D721Med (cell line): Measurements from ENCODE around the gene ARMC10.

ENCODE experiments used
- DNase-seq: peaks from one replicate; pipeline ENCODE4 v3.0.0; 2011; ENCODE audit warnings: low spot score; ENCODE audit not compliant: insufficient read length
- FAIRE-seq: peaks from 2 replicates; lab custom pipeline; 2011; peaks lifted over from hg19 to GRCh38; lab: Jason Lieb, UNC
- CTCF ChIP-seq: IDR thresholded peaks from 2 replicates; pipeline ENCODE4 v1.5.1; 2012; ENCODE audit warnings: mild to moderate bottlenecking, control low read depth; ENCODE audit not compliant: insufficient read depth; ENCODE audit errors: missing control alignments

Gene ARMC10

GRCh38 chr7:103115771-103116170 is 40.8 kb downstream of the ARMC10 start:
- DNase-seq (no peak), FAIRE-seq (no peak)
- TF ChIP-seq CTCF: no peak

- FAIRE-seq (no peak), DNase-seq (no peak)
- no peak for TF ChIP-seq CTCF
These were observed 41.6 kb downstream of the ARMC10 start for GRCh38 chr7:103116511-103116910.

DNA sequence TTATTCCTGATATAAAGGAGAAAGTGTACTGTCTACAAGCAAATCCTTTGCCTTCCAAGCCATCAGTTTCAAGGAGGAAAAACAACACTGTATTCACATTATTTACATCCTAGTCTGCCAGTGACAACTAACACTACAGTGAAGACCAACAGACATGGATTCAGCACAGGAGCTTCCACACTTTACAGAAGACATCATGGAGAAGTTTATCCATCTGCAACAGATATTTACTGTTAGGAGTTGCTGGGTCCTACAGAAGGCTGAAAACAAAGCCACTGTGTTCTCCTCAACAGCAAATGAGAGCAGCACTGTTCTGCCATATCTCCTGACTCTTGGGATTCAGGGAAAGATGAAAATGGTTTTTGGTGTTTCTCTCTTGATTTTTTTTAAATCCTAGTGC is 42.1 kb downstream of the ARMC10 start:
- TF ChIP-seq CTCF: no peak
- no peak for FAIRE-seq
- no peak for DNase-seq

DNA sequence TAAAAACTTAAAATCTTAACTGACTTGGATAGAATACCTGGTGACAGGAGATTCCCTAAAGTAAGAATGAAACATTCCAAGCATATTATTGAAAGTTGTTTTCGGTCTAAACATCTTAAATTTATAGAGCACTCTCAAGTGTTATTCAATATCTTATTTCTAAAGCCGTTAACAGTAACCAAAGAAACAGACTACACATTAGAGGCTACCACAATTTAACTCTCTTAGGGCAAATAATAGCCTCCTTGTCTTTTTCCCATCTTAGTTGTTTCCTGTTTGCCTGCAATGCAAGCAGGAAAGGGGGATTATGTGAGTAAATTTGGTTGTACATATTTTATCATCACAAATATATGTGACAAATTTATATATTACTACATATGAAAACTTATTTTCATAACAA is 42.5 kb downstream of the ARMC10 start:
- no peak for TF ChIP-seq CTCF
- FAIRE-seq (no peak), DNase-seq (no peak)

GRCh38 chr7:103119791-103120291 is 44.9 kb downstream of the ARMC10 start:
- no peak for FAIRE-seq
- no peak for DNase-seq
- no peak for TF ChIP-seq CTCF

GRCh38 chr7:103120362-103120761 is 45.4 kb downstream of the ARMC10 start:
- FAIRE-seq (no peak), DNase-seq (no peak)
- no peak for TF ChIP-seq CTCF

GRCh38 chr7:103121641-103122040 is 46.7 kb downstream of the ARMC10 start:
- DNase-seq: no peak
- no peak for TF ChIP-seq CTCF
- FAIRE-seq: no peak
